22Rv1 (cell line): ENCODE results near the gene DNTT.
"Not testable (repeated sequence)": the region's sequence is repeated elsewhere in the genome, so short reads cannot be mapped to it uniquely, and the experiment has no call there.

Experiments
- H3K27ac ChIP-seq: fragments of 450-650 bp; 2 replicates; pipeline ENCODE4 v1.5.1; 2017
- CTCF ChIP-seq: fragments of 450-650 bp; IDR thresholded peaks from 2 replicates; pipeline ENCODE4 v1.5.1; 2017; ENCODE audit warnings: mild to moderate bottlenecking
- ZFX ChIP-seq: fragments of 450-650 bp; IDR thresholded peaks from 2 replicates; pipeline ENCODE4 v1.6.1; 2017; ENCODE audit warnings: antibody characterized with exemption, borderline replicate concordance

DNTT gene

GRCh38 chr10:96297486-96297885, 6.7 kb upstream of the DNTT start:
- H3K27ac ChIP-seq: no peak overlapping the region
- no peak for TF ChIP-seq ZFX
- no peak for TF ChIP-seq CTCF

GRCh38 chr10:96298362-96298761, 5.9 kb upstream of the DNTT start:
- H3K27ac ChIP-seq: no peak overlapping the region
- TF ChIP-seq CTCF: no peak

- no peak overlapping the region for H3K27ac ChIP-seq
- TF ChIP-seq CTCF (no peak), ZFX (no peak)
These were observed 4.9 kb upstream of the DNTT start for GRCh38 chr10:96299383-96299782.

- TF ChIP-seq ZFX (no peak), CTCF (no peak)
- H3K27ac ChIP-seq: no peak overlapping the region
These were observed 2.6 kb upstream of the DNTT start for GRCh38 chr10:96301616-96302015.

- no peak for TF ChIP-seq CTCF
- TF ChIP-seq ZFX: no peak
- no peak overlapping the region for H3K27ac ChIP-seq
These were observed 785 bp downstream of the DNTT start for GRCh38 chr10:96305019-96305418.

GRCh38 chr10:96306516-96306915, 2.3 kb downstream of the DNTT start:
- TF ChIP-seq ZFX: no peak
- no peak for TF ChIP-seq CTCF
- H3K27ac ChIP-seq: no peak overlapping the region

- H3K27ac ChIP-seq: not testable (repeated sequence)
These were observed 4.6 kb downstream of the DNTT start for GRCh38 chr10:96308854-96309253.

- TF ChIP-seq CTCF (no peak), ZFX (no peak)
- H3K27ac ChIP-seq: no peak overlapping the region
These were observed 5.5 kb downstream of the DNTT start for GRCh38 chr10:96309628-96310320.
